Erythroblast (primary cell): Measurements from ENCODE around the gene ACAD8.

Experiments
- GATA1 ChIP-seq: IDR thresholded peaks from 2 replicates; pipeline ENCODE4 v1.6.1; 2011; ENCODE audit warnings: low read depth, mild to moderate bottlenecking, control low read depth, low read length, moderate library complexity
- POLR2A ChIP-seq: IDR thresholded peaks from 2 replicates; pipeline ENCODE4 v1.6.1; 2011; ENCODE audit warnings: mild to moderate bottlenecking, low read length

DNA sequence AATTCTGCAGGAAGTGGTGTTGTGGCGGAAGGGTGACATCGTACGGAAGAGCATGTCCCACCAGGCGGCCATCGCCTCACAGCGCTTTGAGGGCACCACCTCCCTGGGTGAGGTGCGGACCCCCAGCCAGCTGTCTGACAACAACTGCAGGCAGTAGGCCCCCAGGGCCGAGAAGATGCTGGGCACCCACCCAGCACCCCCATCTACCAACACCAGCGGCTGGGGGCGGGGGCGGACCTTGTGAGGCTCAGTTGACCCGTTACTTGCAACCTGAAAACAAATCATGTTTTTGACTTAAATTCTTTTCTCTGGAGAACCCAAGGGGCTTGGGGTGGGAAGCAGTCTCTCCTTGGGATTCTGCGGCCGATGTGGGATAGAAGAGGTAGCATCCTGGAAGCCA, 7.9 kb upstream of the ACAD8 start:
- no peak for TF ChIP-seq POLR2A
- no peak for TF ChIP-seq GATA1
